GM18951 (cell line): ENCODE results near the gene SMU1.
A peak's percentile ranks its signal among the peaks of the same experiment; 100 is the strongest.

Experiments
- POLR2A ChIP-seq: IDR thresholded peaks from 4 replicates; pipeline ENCODE4 v1.6.1; 2011; ENCODE audit warnings: mild to moderate bottlenecking; ENCODE audit not compliant: insufficient read length, insufficient read depth; ENCODE audit errors: extremely low read depth
- in situ Hi-C: fragments of 300-500 bp; cut with MboI; formaldehyde crosslinking; loops from one replicate; pipeline ENCODE4 v1.12.0; 2022; ENCODE audit warnings: low sequenced_read_pairs, mixed read lengths, inconsistent platforms; ENCODE audit not compliant: unreplicated experiment

Gene SMU1

GRCh38 chr9:33110686-33111085 is 34.2 kb upstream of the SMU1 start:
- TF ChIP-seq POLR2A: no peak
- in situ Hi-C loops: no loop called here

DNA sequence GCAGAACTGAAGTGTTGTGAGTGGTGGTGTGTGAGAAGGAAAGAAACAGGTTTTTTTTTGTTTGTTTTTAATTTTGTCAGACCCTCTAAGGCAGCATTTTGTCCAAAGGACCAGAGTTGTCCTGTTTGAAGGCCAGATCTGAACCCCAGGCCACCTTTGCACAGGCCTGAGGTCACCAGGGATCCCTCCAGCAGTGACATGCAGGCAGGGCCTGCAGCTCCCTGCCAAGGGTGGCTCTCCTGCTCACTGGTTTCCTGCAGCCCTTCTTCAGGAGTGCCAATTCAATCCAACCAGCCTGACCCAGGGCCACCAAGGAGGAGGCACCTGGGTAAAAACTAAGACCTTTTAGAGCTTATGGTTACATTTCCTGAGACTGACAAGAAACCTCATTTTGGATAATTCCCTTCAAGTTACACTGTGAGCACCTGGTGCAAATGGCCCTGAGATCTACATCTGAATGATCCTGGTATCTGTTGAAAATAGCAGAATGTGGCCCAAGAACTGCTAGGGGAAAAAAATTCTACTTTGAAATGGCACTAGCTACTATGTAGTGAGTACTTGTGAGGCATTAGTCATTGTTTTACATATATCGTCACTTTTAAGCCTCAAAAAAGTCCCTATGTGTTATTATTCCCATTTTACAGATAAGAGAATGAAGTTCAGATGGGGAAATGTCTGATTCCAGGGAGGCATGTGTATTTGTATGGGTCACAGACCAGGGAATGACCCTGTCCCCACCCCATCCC is 33.5 kb upstream of the SMU1 start:
- in situ Hi-C loops: no loop called here
- TF ChIP-seq POLR2A: no peak

DNA sequence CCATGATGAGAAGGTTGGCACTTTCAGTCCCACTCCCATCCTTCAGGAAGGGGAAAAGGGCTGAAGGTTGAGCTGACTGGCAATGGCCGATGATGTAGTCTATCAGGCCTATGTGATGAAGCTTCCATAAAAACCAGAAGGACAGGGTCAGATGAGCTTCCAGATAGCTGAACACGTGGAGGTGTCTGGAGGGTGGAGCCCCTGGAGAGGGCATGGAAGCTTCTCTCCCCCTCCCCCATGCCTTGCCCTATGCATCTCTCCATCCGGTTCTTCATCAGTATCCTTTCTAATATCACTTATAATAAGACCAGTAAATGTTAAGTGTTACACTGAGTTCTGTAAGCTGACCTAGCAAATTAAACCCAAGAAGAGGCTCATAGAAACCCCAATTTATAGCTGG is 32.6 kb upstream of the SMU1 start:
- no peak for TF ChIP-seq POLR2A
- in situ Hi-C loops: no loop called here

DNA sequence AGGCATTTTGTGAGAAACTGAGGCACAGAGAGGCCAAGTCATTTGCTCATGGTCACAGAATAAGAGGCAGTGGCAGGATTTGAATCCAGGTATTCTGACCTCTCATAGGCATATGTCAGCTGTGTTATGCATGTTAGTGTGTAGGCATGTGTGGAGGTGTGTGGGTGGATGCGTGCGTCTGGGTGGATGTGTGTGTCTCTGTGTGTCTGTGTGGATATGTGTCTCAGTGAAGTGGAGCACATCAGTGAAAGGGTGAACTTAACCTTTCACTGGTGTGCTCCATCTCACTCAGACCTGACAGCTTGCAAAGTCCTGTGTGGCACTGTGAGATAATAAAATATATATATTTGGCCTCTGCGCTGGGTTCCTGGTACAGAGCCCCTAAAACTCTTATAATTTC is 32.0 kb upstream of the SMU1 start:
- peak; percentile 22 for TF ChIP-seq POLR2A
- in situ Hi-C loops: no loop called here

DNA sequence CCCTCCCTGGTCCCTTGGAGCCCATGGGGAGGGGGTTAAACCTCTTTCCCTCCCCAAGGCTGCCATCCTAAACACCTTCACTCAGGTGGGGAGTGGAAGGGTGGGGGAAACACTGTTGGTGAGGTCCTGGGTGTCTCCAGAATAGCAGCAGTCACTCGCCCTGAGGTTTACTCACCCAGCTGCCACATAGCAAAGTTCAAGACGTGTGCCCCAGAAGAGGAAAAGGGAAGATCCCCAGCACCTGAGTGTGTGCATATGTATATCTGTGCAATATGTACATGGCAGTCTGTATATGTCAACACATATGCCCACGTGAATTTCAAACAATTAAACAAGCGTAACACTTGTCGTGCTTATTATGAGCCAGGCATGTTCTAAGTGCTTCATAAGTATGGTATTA is 31.3 kb upstream of the SMU1 start:
- in situ Hi-C loops: no loop called here
- TF ChIP-seq POLR2A: no peak

GRCh38 chr9:33106827-33107621 is 30.6 kb upstream of the SMU1 start:
- in situ Hi-C loops: no loop called here
- no peak for TF ChIP-seq POLR2A

GRCh38 chr9:33106372-33106771 is 29.9 kb upstream of the SMU1 start:
- no peak for TF ChIP-seq POLR2A
- in situ Hi-C loops: no loop called here

GRCh38 chr9:33105959-33106358 is 29.5 kb upstream of the SMU1 start:
- TF ChIP-seq POLR2A: no peak
- in situ Hi-C loops: no loop called here

DNA sequence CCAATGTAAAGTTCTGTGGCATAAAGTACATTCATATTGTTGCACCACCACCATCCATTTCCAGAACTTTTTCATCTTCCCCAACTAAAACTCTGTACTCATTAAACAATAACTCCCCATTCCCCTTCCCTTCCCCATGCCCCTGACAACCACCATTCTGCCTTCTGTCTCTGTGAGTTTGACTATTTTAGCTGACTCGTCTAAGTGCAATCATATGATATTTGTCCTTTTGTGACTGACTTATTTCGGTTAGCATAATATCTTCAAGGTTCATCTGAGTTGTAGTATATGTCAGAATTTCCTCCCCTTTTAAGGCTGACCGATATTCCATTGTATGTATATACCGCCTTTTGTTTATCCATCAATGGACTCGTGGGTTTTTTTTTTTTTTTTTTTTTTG is 29.0 kb upstream of the SMU1 start:
- in situ Hi-C loops: no loop called here
- TF ChIP-seq POLR2A: no peak

- in situ Hi-C loops: no loop called here
- TF ChIP-seq POLR2A: no peak
These were observed 27.9 kb upstream of the SMU1 start for GRCh38 chr9:33104401-33104800.

DNA sequence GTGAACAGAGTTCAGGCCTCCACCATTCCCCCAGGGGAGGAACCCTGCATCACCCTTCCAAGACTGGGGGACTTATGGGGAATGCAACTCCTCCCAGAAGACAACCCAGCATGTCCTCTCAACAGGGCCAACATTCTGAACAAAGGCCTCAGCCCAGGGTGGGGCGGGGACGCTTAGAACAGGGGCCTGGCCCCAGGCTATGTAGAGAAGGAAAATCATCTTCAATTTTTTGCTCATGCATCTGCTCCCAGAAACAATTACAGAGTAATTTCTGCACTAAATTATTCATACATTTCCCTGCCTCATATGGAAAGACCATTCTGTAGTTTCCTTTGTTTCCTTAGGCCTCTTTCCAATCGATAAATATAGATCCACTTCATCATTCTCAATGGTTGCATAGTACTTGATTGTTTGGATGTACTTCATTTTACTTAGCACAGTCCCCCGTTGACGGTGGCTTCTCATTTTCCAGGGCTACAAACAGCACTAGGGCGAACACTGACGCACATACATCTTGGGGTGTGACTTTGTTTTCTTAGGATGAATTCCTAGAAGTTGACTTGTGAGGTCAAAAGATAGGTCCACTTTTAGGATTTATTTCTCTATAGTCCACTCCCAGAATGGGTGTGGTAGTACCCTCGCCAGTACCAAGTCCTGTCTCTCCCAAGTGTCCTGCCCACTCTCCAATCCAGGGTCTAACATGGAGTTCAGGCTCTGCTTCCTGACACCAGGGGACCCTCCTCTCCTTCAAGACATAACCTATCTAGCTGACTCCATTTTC is 27.2 kb upstream of the SMU1 start:
- in situ Hi-C loops: no loop called here
- no peak for TF ChIP-seq POLR2A

- in situ Hi-C loops: no loop called here
- no peak for TF ChIP-seq POLR2A
These were observed 26.2 kb upstream of the SMU1 start for GRCh38 chr9:33102551-33103210.

- in situ Hi-C loops: no loop called here
- no peak for TF ChIP-seq POLR2A
These were observed 24.9 kb upstream of the SMU1 start for GRCh38 chr9:33101104-33101951.

- TF ChIP-seq POLR2A: no peak
- in situ Hi-C loops: no loop called here
These were observed 23.3 kb upstream of the SMU1 start for GRCh38 chr9:33099754-33100153.
